ENCODE results near the gene DKKL1. TPM values are rescaled to one million over a fixed set of nuclear protein-coding genes. Genes with fewer than 3 reads are reported as not detected.
"Not testable (repeated sequence)": the region's sequence is repeated elsewhere in the genome, so short reads cannot be mapped to it uniquely, and the experiment has no call there.

Gene DKKL1
- 0.17 TPM in 1 of 2 replicates, not detected in the other for total RNA-seq (2014; rRNA removed; shearing (Covaris generic))

DNA sequence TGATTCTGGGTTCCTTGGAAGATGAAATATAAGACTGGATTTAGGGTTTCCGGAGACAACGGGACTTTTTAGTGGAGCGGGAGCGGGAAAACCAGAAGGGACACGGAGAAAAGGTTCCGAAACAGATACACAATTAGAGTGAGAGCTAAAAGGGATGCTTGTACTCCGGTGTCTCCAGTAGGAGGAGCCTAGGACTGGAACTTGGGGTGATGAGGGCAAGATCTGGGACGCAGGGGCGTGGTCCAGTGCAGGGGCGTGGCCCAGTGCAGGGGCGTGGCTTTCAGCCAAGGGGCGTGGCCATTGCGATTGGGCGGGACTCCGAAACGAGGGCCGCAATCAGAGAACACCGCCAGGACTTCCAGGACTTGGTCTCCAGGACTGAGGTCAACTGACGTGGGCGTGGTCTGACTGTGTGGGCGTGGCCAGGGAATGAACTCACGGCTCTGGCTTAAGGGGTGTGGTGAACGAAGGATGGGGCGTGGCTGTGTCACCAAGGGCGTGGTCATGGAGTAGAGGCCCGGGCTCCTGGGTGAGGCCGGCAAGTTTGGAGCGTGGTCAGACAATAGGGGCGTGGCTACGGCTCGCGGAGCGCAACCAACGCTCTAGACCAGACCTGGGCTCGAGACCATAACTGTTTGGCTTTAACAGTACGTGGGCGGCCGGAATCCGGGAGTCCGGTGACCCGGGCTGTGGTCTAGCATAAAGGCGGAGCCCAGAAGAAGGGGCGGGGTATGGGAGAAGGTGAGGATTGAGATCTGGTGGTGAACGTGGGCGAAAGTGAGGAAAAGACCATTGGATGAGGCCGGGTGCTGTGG is at the start of gene DKKL1:
DKKL1 (plus strand) TSS at position 610 of the 815 bp plus-strand sequence; CDS start at position 732, 122 bp downstream.
- DNase-seq (ENCODE audit: low read depth) = peak; percentile 100

DNA sequence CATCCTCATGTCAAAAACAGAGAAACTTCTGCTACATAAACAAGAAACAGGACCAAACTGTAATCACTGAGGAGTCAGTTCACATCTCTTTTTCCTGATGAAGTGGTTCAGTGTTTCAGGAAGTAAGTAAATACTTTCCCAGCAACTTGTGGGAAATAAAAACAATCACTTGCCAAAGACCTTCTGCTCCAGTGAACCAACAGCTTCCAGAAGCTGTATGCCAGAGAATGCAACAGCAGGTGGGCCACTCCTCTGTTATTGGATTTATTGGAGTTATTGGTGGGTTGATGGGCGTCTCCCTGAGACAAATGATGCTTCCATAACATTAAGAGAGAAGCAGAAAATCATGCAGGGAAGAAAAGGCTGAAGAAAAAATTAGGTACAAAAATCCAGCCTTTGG is 48.6 kb upstream of the DKKL1 start:
- DNase-seq (ENCODE audit: low read depth) = no peak

DNA sequence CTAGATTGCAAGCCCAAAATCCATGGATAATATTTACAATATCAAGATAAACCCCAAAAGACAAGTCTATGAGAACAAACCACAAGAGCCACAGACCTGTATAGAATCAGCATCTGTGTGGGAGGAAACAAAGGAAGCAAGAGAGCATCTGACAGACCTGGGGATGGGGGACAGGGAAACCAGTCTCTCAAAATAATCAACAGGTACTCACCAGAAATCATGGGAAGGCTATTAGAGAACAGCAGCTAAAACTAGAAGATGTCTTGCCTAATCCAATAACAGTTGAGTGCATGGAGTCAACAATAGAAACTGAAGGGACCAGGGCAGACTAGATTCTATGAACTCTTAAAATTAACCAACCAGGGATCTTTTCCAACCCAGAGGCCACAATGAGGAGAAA is 47.4 kb upstream of the DKKL1 start:
- DNase-seq (ENCODE audit: low read depth) = no peak

DNA sequence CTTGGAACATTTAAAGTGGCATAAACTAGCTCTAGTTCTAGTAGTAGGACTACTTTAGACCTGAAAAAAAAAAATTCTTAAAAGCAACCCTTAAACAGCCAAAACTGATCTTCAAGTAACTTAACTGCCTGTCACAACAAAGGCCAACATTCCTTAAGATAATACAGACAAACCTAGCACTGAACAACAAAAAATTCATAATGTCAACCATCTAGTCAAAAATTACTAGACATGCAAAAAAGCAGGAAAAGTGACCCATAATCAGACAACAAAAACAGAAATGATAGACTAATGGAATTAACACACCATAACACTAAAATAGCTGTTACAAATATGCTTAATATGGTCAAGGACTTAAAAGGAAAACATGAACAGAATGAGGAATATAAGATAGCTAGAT is 45.4 kb upstream of the DKKL1 start:
- DNase-seq (ENCODE audit: low read depth) = no peak

DNA sequence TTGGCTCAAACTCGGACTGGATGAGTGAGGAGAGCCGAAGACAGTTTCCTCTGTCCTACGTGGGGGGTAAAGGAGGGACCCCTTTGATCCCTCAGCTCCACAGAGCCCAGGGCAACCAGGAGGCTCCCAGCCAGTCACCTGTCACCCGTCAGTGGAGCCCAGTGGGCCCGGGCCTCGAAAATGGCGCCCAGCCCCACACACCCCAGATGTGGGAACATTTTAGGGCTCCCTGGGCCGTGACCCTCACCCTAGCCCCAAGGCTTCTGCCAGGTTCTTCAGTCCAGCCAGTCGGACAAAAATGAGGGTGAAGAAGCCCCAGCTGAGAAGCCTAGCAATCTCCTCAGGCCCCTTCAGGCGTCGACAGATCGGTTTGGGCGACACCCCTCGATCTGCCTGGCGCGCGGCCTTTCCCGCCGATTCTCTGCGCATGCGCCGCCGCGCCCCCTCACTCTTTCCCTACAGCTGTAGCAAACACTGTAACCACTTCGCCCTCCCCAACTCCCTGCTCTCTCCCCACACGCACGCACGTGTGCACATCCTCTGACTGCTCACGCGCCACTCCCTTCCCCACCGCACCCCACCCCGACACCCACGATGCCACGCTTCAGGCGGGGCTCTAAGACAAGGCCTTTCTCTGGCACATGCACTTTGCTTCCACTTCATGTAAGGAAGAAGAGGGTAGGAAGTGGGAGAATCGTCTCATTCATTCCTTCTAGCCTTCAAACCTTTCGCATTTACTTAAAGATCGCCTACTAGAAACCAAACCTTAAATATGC is 38.7 kb upstream of the DKKL1 start, which contains the start of gene SLC6A16:
SLC6A16 (minus strand) TSS at position 391 of the 776 bp plus-strand sequence. CDS start 13,844 bp downstream, outside the sequence.
- no peak for DNase-seq (ENCODE audit: low read depth)

DNA sequence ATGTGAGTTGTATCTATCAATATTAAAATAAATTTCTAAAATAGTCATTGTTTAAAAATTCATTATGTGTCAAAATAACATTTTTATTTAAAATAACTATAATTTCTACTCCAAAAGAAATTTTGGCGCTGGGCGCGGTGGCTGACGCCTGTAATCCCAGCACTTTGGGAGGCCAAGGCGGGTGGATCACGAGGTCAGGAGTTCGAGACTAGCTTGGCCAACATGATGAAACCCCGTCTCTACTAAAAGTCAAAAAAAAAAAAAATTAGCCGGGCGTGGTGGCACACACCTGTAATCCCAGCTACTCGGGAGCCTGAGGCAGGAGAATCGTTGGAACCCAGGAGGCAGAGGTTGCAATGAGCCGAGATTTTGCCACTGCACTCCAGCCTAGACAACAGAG is 37.9 kb upstream of the DKKL1 start:
- not testable (repeated sequence) for DNase-seq (ENCODE audit: low read depth)

DNA sequence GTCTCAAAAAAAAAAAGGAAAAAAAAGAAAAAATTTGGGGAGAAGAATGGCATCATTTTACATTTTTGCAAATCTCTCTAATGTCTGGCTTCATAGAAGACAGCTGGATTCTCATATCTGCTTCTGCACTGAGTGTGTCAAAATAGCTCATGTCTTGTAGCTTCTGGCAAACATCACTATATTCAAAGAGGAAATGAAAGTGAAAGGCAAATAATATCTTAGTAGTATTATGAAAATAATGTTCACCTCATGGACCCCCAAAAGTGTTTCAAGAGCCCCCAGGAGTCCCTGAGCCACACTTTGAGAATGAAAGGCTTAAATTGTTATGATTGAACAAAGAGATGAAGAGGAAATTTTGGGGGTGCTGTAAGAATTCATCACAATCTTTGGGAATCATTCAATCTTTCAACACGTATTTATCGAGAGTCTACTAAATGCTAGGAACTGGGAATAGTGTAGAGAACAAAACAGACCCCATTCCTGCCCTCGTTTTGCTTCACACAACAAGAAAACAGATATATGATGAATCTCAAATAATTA is 37.4 kb upstream of the DKKL1 start:
- DNase-seq (ENCODE audit: low read depth) = no peak

DNA sequence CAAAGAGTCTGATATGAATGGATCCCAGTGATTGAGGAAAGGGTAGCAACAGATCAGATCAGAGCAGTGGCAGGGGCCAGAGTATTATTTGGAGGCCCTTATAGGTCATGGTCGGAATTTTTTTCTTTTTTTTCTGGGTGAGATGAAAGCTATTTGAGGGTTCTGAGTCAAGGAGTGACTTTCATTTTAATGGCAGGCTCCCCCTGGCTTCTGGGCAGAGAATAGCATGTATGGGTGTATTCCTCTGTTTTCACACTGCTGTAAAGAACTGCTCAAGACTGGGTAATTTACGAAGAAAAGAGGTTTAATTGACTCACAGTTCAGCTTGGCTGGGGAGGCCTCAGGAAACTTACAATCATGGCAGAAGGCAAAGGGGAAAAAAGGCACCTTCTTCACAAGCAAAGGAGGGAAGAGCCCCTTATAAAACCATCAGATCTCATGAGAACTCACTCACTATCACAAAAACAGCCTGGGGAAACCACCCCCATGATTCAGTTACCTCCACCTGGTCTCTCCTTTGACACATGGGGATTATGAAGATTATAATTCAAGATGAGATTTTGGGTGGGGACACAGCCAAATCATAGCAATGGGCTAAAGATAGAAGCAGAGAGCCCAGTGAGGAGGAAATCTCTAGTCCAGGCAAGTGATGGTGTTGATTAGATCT is 35.7 kb upstream of the DKKL1 start:
- DNase-seq (ENCODE audit: low read depth) = peak; percentile 31

DNA sequence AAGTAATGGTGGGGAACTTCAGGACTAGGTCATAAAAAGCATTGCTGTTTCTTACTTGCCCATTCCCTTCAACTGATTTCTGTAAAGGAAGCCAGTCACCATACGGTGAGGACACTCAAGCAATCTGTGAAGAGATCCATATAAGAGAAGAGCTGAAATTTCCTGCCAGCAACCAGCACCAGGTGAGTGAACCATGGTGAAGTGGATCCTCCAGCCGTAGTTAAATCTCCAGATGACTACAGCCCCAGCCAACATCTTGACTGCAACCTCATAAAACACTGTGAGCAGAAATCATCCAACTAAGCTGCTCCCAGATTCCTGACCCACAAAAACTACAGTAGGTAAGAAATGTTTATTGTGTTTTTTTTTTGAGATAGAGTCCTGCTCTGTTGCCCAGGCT is 34.9 kb upstream of the DKKL1 start:
- no peak for DNase-seq (ENCODE audit: low read depth)

DNA sequence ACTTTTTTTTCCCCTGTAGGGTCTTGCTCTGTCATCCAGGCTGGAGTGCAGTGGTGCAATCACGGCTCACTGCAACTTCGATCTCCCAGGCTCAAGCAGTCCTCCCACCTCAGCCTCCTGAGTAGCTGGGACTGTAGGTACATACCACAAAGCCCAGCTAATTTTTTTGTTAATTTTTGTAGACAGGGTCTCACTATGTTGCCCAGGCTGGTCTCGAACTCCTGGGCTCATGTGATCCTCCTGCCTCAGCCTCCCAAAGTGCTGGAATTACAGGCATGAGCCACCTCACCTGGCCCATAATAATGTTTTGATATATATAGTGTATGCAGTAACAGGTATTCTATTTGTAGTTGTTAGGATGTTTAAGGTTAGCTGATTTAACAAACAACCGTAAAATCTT is 32.5 kb upstream of the DKKL1 start:
- not testable (repeated sequence) for DNase-seq (ENCODE audit: low read depth)

DNA sequence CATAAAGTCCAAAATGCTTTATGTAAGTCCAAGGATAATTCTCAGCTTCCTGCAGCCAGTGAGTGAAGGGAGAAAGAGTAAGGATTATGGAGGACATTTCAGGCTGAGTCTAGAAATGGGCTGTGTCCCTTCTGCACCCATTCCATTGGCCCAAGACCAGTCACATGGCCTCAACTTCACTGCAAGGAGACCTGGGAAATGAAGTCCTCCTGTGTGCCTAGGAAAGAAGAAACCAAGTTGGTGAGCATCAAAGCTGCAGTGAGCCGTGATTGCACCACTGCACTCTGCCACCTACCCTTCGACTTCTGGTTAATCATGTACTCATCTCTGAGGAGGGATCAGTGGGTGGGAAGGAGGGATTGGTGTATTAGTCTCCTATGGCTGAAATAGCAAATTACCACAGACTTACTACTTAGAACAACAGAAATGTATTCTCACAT is 32.0 kb upstream of the DKKL1 start:
- DNase-seq (ENCODE audit: low read depth) = peak; percentile 69

DNA sequence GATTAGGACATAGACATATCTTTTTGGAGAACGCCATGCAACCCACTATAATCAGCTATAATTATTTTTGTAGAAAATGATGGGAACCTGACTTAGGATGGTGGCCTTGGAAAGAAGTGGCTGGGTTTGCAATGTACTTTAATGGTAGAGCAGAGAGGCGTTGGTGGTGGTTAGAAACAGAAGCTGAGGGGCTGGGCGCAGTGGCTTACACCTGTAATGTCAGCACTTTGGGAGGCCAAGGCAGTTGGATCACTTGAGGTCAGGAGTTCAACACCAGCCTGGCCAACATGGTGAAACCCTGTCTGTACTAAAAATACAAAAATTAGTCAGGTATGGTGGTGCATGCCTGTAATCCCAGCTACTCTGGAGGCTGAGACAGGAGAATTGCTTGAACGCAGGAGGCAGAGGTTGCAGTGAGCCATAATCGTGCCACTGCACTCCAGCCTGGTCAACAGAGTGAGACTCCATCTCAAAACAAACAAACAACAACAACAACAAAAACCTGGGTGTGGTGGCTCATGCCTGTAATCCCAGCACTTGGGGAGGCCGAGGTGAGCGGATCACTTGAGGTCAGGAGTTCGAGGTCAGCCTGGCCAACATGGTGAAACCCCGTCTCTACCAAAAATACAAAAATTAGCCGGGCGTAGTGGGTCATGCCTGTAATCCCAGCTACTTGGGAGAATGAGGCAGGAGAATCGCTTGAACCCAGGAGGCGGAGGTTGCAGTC is 30.8 kb upstream of the DKKL1 start:
- DNase-seq (ENCODE audit: low read depth) = not testable (repeated sequence)

DNA sequence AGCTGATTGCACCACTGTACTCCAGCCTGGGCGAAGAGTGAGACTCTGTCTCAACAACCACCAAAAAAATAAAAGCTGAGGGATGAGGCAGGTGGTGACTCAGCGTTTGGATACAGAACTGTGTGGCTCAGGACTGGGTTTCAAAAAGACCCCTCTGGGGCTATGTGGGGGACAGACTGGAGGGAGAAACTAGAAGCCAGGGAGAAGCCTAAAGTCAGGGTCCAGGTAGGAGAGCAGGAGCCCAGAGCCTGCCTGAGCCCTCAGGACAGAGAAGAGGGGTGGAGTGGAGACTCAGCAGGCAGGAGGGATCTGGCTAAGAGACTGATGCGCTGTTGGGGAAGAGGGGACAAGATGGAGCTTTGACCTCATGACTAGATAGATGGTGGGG is 30.3 kb upstream of the DKKL1 start:
- no peak for DNase-seq (ENCODE audit: low read depth)

DNA sequence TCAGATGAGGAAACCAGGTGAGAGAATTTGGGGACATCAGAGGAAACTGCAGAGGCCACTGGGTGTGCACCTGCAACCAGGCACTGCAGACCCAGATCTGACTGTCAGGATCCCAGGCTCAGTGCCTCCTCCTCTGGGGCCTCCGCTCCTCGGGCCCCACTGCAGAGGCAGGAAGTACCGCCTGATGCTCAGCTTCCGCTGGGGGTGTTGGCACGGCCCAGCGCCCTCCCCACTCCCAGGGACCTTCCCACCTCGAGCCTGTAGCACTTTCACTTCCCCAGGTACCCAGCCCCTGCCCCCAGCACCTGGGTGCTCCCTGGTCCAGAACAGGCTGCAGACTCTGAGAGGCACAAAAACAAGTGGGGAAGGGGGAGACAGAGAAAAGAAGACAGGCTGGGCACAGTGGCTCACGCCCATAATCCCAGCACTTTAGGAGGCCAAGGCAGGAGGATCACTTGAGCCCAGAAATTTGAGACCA is 29.8 kb upstream of the DKKL1 start:
- no peak for DNase-seq (ENCODE audit: low read depth)

DNA sequence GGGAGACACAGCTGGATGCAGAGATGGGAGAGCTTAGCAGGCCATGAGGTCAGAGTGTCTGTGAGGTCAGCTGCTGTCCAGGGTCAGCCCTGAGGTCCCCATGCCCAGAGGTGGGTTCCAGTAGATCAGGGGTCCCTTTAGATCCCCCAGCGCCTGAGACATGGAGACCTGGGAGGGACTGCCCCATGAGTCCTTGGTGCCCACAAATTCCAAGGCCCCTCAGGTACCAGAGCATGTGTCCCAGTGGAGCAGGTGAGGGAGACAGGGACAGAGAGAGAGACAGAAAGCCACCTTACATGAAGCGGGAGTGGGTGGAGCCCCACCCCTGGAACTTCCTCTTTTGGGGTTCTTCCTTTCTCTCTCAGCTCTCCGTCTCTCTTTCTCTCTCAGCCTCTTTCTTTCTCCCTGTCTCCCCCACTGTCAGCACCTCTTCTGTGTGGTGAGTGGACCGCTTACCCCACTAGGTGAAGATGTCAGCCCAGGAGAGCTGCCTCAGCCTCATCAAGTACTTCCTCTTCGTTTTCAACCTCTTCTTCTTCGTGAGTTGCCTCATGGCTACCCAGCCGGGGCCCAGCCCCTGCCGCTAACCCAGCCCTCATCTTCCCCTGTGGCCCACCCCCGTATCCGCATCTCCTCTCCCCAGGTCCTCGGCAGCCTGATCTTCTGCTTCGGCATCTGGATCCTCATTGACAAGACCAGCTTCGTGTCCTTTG is 28.4 kb upstream of the DKKL1 start, which contains the start of gene CD37:
CD37 (plus strand) TSS at position 336 of the 713 bp plus-strand sequence; CDS start at position 471, 135 bp downstream.
- no peak for DNase-seq (ENCODE audit: low read depth)

DNA sequence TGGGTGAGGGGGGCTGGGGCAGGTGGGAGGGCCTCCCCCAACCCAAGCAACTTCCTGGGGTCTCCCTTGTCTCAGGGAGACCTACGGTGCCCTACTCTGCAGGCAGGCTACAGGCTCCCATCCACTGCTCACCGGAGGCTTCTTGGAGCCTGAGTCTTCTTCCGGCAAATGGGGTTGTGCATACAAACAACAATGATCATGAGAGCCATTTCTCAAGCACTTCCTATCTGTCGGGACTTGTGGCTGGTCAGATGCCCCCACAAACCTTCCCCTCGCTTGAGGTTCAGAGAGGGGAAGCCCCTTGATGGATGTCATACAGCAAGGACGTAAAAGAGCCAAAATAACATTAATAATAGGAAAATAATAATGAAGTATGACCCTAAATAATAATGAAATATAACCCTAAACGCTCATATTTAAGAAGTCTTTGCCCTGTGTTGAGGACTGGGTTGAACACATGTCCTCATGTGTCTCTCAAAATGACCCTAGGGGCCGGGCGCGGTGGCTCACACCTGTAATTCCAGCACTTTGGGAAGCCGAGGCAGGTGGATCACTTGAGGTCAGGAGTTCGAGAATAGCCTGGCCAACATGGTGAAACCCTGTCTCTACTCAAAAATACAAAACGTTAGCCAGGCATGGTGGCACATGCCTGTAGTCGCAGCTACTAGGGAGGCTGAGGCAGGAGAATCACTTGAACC is 27.7 kb upstream of the DKKL1 start:
- DNase-seq (ENCODE audit: low read depth) = no peak

DNA sequence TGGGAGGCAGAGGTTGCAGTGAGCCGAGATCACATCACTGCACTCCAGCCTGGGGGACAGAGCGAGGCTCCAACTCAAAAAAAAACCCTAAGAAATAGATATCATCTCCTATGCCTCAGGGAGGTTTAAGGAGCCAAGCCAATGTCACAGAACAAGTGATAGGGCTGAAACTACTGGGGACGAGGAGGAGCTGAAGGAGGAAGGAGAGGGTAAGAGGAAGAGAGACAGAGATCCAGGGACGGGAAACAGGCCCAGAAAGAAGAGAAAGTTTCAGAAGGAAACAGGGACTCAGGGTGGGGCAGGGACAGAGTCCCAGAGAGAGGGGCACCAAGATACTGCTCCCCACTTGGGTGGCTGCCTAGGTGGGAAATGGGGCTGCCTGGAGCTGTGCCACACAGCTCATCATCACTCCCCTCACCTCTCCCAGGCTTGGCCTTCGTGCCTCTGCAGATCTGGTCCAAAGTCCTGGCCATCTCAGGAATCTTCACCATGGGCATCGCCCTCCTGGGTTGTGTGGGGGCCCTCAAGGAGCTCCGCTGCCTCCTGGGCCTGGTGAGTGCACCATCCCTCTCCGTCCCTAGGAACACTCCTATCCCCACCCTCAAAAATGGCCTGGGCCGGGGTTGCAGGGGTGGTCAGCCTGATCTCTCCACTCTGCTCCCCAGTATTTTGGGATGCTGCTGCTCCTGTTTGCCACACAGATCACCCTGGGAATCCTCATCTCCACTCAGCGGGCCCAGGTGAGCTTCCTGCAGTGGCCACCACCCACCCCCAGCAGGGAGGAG is 27.0 kb upstream of the DKKL1 start:
- DNase-seq (ENCODE audit: low read depth) = no peak

DNA sequence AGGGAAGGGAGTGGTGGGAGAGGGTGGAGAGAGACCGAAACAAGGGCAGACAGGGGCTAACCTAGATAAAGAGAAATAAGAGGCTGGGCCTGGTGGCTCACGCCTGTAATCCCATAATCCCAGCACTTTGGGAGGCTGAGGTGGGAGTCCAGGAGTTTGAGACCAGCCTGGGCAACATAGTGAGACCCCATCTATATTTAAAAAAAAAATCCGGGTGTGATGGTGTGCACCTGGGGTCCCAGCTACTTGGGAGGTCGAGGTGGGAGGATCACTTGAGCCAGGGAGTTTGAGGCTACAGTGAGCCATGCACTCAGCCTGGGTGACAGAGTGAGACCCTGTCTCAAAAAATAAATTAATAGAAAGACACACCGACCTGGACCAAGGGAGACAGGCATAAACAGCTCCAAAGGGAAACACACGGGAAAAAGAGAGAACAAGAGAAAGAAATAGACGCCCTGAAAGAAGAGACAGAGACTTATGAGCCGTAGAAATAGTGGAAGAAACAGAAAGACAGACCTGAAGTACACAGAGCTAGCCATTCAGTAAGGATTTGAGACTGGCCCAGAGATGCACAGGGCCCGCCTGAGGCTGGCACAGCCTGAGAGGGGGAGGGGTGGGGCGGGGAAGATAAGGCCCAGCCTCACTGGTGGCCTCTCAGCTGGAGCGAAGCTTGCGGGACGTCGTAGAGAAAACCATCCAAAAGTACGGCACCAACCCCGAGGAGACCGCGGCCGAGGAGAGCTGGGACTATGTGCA is 26.2 kb upstream of the DKKL1 start:
- DNase-seq (ENCODE audit: low read depth) = no peak

Data from Daoy (cell line).